HFFc6 (cell line): ENCODE measurements around the gene SLC22A2. TPM values are rescaled to one million over a fixed set of nuclear protein-coding genes. Genes with fewer than 3 reads are reported as not detected.

Experiments
- DNase-seq: peaks from one replicate; pipeline ENCODE4 v3.0.0-alpha.2; 2018
- H3K27ac Mint-ChIP-seq: 2 replicates; pipeline ENCODE4 v1.8.0; 2020; ENCODE audit warnings: mild to moderate bottlenecking, mixed read lengths
- H3K27me3 Mint-ChIP-seq: 2 replicates; pipeline ENCODE4 v1.8.0; 2021; ENCODE audit warnings: mild to moderate bottlenecking, moderate library complexity, mixed read lengths; ENCODE audit not compliant: insufficient read depth
- H3K36me3 Mint-ChIP-seq: 2 replicates; pipeline ENCODE4 v1.8.0; 2021; ENCODE audit warnings: low read depth, mixed read lengths
- H3K4me1 Mint-ChIP-seq: 2 replicates; pipeline ENCODE4 v1.8.0; 2020; ENCODE audit warnings: low read depth, mixed read lengths
- H3K4me3 Mint-ChIP-seq: 2 replicates; pipeline ENCODE4 v1.8.0; 2020; ENCODE audit warnings: mild to moderate bottlenecking, moderate library complexity, mixed read lengths
- H3K9me3 Mint-ChIP-seq: 2 replicates; pipeline ENCODE4 v1.8.0; 2020; ENCODE audit warnings: mild to moderate bottlenecking, mixed read lengths
- CTCF ChIP-seq: fragments of 200-600 bp; sonication (generic); IDR thresholded peaks from 2 replicates; pipeline ENCODE4 v1.5.0; 2021; ENCODE audit warnings: antibody characterized with exemption, mild to moderate bottlenecking
- total RNA-seq, 6 experiments: library from RNA; stranded (reverse); fragmentation: NEBNext Ultra II Directional; extraction: Animal tissue kit (Norgen Biotek cat#: 25700); gene quantifications; 2 replicates in 1 of 6; 3 replicates in 5 of 6; pipeline ENCODE4 v1.2.3, GENCODE V29; 2021

The SLC22A2 gene
- total RNA-seq, 6 experiments from 2014 or later: not detected

DNA sequence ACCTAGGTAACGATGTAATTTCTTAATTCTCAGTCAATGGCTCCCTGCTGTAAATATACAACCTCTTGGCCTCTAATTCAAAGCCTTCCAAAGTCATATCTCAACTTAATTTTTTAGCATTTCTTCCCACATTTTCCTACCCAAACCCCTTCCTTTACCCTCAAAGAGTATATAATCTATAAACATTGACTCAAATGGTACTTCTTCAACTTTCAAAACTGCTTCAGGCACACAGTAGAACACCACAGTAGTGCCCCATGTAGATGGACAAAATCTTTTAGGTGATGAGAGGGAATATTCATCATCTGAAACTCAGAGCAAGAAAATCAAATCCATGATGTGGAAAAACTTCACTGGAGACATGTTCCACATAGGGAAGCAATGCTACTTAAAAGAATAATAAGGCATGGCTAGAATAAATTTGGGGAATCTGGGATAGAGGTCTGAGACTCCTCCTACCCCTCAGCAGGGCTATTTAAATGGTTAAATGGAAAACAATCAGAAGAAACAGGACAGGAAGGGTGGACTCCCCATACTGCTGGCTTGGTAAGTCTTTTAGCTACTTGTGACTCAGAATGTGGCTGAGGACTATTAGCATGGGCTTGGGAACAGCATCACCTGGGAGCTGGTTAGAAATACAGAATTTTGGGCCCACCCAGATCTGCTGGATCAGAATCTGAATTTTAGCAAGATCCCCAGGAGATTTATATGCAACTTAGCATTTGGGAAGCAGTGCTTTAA lies 6.4 kb downstream of the SLC22A2 start:
- Mint-ChIP-seq H3K4me3 (no peak overlapping the region), H3K27ac (no peak overlapping the region), H3K9me3 (peaks cover 11% of the 10 kb centered on the region), H3K36me3 (peaks cover 5% of the 10 kb centered on the region; the same call in 1 of the 2 replicates), H3K27me3 (no peaks in the 10 kb centered on the region), H3K4me1 (no peaks in the 10 kb centered on the region)
- no peak for TF ChIP-seq CTCF
- DNase-seq: no peak

DNA sequence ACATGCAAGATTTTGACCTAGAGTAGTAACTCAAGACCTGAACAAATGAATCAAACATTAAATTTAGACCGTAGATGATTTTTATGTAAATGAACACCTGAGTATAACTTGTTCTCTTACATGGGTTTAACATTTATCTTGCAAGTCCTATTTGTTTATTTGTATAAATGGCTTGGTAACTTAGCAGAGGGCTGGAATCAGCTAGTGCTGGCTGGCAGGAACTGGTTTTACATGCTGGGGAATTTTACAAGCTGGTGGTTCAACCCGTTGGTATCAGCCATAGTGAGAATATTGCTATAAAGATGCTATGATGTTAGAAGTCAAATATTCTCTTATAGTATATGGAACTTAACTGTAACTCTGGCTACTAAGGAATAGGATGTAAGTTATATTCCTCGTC lies 8.9 kb downstream of the SLC22A2 start:
- Mint-ChIP-seq H3K4me1 (no peaks in the 10 kb centered on the region), H3K9me3 (peaks cover 23% of the 10 kb centered on the region), H3K27ac (no peak overlapping the region), H3K27me3 (no peaks in the 10 kb centered on the region), H3K36me3 (peaks cover 5% of the 10 kb centered on the region; the same call in 1 of the 2 replicates), H3K4me3 (no peak overlapping the region)
- TF ChIP-seq CTCF: no peak
- DNase-seq: no peak

- H3K27me3 Mint-ChIP-seq: no peaks in the 10 kb centered on the region
- peaks cover 5% of the 10 kb centered on the region; the same call in 1 of the 2 replicates for H3K36me3 Mint-ChIP-seq
- TF ChIP-seq CTCF: no peak
- no peak for DNase-seq
- H3K27ac Mint-ChIP-seq: no peak overlapping the region
- H3K4me1 Mint-ChIP-seq: no peaks in the 10 kb centered on the region
- no peak overlapping the region for H3K4me3 Mint-ChIP-seq
- H3K9me3 Mint-ChIP-seq: peaks cover 30% of the 10 kb centered on the region
Observed at GRCh38 chr6:160248538-160248937, 10.1 kb downstream of the SLC22A2 start.

DNA sequence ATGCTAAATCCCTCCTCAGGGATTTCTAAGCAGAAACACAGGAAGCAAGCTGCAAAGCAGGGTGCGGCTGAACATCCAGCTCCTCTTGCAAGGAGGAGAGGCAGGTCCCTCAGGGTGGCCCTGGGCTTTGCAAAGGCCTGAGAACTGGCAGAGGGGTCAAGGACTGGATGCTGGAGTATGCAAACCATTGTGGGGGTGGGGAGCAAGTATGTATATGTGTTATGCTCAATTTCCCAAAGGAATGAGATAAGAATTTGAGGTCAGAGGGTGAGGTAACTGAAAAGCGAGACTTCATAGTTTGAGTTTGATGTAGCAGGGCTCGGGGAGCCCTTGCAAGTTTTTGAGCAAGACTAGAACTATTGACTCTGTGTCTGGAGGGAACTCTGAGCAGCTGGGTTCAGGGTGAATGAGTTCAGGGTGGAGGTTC lies 11.2 kb downstream of the SLC22A2 start:
- Mint-ChIP-seq H3K4me3 (no peak overlapping the region), H3K27ac (no peak overlapping the region), H3K27me3 (no peaks in the 10 kb centered on the region), H3K9me3 (peaks cover 30% of the 10 kb centered on the region), H3K36me3 (peaks cover 5% of the 10 kb centered on the region; the same call in 1 of the 2 replicates), H3K4me1 (no peaks in the 10 kb centered on the region)
- TF ChIP-seq CTCF: no peak
- no peak for DNase-seq

GRCh38 chr6:160240691-160241084 lies 17.9 kb downstream of the SLC22A2 start:
- Mint-ChIP-seq H3K4me3 (no peak overlapping the region), H3K9me3 (peaks cover 37% of the 10 kb centered on the region), H3K36me3 (peaks cover 4% of the 10 kb centered on the region; the same call in 1 of the 2 replicates), H3K4me1 (peaks cover 7% of the 10 kb centered on the region; the same call in 1 of the 2 replicates), H3K27ac (no peak overlapping the region), H3K27me3 (no peaks in the 10 kb centered on the region)
- no peak for DNase-seq
- no peak for TF ChIP-seq CTCF
